NCI-H748 (cell line): ENCODE data around the gene WNT3A.
A peak's percentile ranks its signal among the peaks of the same experiment; 100 is the strongest.

Experiments
- DNase-seq: peaks from one replicate; lab custom pipeline; 2025; ENCODE audit not compliant: unreplicated experiment; lab: John Stamatoyannopoulos, UW

The WNT3A gene

DNA sequence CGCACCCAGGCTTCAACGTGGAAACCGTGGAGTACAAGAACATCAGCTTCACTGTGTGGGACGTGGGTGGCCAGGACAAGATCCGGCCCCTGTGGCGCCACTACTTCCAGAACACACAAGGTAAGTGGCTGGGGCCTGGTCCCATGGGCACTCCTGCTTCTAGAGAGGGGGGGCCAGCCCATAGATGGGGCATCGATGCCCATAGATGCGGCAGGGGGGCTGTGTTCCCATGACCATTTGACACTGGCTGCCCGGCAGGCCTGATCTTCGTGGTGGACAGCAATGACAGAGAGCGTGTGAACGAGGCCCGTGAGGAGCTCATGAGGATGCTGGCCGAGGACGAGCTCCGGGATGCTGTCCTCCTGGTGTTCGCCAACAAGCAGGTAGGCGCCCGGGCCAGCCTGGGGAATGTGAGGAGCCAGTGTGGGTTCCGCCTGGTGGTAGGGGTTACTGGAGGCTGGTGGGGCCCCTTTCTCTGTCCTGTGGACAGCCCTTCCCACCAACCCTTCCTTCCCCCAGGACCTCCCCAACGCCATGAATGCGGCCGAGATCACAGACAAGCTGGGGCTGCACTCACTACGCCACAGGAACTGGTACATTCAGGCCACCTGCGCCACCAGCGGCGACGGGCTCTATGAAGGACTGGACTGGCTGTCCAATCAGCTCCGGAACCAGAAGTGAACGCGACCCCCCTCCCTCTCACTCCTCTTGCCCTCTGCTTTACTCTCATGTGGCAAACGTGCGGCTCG lies 90.7 kb downstream of the WNT3A start:
- no peak for DNase-seq

- DNase-seq: no peak
These were observed 91.6 kb downstream of the WNT3A start for GRCh38 chr1:228098323-228098931.

DNA sequence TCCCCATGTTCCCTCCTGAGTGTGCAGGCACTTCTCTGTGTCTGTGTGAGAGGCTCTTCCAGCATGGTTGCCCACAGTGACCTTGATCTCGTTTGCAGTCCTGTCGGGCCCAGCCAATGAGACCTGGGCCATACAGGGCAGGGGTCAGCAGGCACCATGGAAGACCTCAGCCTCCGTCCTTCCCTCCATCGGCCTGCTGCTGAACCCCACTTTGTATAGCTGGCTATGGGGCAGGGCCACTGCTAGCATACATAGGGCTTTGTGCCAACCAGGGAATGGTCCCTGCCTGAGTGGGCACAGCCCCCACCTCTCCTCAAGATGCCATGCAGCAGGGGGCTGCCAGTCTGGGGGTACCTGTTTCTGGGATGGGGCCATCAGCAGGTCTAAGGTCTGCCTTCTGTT lies 92.5 kb downstream of the WNT3A start:
- no peak for DNase-seq

DNA sequence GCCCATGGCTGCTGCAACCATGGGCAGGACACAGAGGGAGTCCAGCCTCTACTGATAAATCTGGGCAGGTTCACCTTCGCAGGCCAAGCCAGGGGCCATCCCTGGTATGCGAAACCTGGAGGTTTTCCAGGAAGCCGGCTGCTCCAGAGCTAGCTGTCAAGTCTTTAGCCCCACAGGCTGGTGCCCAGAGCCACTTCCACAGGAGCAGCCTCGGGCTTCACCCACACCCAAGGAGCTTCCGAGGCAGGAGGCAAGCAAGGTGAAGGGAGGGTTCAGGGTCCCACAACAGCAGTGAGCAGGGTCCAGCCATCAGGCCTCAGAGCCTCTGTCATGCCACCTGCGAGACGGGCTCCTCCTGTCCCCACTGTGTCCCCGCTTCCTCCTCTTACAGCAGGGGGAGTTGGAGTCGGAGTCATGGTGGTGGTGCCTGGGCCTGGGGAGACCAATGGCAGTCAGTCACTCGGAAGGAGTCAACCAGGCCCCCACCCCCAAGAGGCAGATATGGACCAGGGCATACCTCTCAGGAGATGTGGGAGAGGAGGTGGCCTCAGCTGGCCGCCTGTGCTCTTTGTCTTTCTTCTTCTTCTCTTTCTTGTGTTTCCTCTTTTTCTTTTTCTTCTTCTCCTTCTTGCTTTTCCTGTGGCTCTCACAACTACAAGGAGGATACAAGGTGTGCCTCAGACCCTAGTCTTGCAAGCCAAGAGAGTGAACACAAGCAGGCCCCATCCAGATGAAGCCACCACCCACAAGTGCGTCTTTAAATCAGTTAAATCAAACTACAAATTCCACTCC lies 94.2 kb downstream of the WNT3A start:
- DNase-seq: no peak

GRCh38 chr1:228101614-228101993 lies 94.8 kb downstream of the WNT3A start:
- DNase-seq: no peak

GRCh38 chr1:228101994-228102790 lies 95.4 kb downstream of the WNT3A start:
- peak; percentile 44 for DNase-seq

DNA sequence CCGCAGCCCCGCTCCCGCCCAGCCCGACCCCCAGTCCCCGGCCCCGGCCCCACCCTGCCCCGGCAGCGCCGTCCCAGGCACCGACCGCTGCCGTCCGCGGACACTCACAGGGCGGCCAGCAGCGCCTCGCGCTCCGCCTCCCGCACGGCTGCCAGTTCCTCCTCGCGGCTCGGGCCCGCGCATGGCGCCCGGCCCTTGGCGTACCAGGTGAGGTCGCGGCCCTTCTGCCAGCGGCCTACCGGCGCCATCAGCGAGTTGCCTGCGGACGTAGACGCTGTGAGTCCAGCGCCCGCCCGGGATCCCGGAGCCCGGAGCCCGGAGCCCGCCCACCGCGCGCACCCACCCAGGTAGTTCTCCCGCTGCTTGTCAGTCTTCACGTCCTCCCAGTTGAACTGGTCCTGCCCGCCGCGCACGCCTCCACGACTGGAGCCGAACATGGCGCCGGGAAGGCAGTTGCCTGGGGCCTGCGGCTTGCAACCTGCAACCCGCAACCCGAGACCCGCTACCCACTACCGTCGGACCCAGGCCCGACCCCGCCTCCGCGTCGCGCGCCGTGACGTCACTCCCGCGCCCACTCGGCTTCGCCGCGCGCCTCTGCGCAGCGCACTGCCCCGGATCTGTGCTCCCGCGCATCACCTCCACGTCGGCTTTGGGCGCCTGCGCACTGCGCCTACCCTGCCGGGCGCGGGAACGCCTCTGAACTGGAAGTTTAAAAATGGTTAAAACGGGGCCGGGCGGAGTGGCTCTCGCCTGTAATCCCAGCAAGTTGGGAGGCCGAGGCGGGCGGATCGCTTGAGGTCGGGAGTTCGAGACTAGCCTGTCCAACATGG lies 96.2 kb downstream of the WNT3A start, which contains the start of gene C1orf35:
Gene C1orf35, minus strand, starts transcription at position 535 of the 830 bp plus-strand sequence. Its CDS starts 98 bp downstream, at position 437.
- DNase-seq: peak; percentile 93

DNA sequence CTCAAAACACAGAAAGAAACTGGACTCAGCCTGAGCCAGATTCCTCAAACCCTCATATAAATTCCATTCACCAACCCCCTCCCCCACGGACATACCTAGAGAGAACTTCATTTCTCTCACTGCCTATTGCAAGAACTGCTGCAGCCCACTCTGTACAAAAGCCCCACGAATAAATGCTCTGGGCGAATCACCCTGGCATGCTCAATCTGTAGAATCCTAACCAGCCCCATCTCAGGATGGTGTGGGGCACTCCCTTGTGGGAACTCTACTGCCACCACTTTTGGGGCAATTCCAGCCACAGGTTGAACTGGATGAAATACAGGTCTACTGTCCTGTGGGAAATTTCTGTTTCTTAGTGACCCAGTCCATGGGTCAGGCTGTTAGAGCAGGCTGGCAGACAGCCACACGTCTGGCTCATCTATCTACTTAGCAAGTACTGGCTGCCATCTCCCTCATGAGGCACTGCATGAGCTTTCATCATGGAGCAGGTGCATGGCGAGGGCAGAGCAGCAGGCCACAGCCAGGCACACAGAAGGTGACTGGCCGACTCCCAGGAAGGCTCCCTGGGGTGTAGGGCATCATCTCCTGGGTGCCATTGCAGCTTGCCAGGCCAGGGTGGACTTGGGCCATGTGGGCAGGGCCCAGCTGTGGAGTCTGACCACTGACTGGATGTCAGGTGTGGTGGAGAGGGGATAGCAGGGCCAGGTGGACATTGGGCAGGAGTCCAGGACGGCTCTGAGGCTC lies 97.9 kb downstream of the WNT3A start:
- no peak for DNase-seq

DNA sequence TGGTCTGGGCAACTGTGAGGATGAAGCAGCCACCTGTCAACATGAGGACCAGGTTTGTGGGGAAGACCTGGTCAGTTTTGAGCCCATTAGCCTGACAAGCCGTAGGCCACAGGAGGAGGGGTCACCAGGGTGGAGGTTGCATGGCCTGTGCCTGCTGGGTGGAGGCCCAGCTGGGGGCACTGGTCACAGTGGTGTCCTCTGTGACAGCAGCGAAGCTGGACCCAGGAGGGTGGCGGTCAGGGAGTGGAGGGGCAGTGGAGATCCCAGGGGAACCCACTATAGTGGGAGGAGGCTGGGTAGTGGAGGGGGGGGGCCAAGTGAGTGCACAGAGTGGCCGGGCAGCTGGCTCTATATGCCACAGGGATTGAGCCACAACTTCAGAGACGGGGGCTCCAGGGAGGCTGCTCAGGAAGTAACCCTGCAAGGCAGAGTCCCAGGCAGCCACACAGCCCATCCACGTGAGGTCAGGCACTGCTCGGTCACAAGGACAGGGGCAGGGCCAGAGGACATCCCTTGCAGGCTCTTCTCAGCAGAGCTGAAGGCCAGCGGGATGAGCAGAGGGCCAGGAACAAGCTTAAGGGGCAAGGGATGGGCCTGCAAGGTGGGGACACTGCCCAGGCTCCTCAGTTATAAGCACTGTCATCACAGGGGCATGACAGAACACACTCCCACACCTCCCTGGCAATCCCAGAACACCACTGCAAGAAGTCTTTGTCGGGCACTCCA lies 98.6 kb downstream of the WNT3A start:
- DNase-seq: no peak

- no peak for DNase-seq
These were observed 99.4 kb downstream of the WNT3A start for GRCh38 chr1:228105996-228106799.

GRCh38 chr1:228106800-228107054 lies 99.9 kb downstream of the WNT3A start:
- no peak for DNase-seq

DNA sequence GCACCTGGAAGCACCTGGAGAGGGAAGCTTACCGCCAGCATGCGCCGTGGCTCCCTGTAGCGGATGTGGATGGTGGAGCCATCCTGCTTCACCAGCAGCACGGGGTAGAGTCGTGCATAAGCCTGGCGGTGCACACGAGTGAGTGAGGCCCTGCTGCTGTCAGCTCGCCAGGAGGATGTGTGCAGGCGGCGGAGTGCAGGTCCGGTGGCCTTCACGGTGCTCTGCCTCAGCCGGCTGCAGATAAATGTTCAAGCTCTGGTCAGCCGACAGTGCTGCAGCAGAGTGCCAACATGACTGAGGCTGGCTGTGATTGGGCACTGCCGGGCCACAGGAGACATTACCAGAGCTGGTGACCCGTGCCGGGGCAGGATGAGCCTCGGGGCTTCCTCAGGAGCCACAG lies 100.8 kb downstream of the WNT3A start:
- no peak for DNase-seq

DNA sequence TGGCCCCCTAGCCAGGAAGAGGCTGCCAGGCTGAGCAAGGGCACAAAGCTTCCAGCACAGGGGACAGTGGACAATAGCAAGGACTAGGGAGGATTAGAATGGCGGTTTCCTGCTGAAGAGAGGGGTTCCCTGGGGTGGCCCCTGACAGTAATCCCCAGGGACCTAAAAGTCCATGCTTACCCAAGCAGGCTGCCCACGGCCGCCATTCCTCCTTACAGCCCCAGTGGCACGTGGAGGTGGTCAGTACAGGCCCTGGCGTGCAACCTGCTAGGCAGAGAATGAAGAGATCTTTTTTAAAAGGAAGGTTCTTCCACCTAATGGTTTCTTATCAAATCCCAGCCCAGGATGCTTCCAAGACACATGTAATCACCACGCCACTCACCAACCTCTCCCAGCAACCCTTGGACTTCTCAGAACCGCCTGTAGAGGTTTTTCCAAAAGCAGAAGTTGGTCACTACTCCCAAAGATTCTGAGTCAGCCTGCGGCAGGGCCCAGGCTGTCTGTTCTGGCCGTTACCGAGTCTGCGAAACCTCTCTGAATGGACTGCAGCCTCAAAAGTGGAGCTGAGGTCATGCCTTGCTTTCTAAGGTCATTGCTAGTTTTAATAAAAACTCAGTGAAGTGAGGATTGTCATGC lies 101.4 kb downstream of the WNT3A start:
- no peak for DNase-seq

GRCh38 chr1:228108742-228109072 lies 101.9 kb downstream of the WNT3A start:
- DNase-seq: no peak

DNA sequence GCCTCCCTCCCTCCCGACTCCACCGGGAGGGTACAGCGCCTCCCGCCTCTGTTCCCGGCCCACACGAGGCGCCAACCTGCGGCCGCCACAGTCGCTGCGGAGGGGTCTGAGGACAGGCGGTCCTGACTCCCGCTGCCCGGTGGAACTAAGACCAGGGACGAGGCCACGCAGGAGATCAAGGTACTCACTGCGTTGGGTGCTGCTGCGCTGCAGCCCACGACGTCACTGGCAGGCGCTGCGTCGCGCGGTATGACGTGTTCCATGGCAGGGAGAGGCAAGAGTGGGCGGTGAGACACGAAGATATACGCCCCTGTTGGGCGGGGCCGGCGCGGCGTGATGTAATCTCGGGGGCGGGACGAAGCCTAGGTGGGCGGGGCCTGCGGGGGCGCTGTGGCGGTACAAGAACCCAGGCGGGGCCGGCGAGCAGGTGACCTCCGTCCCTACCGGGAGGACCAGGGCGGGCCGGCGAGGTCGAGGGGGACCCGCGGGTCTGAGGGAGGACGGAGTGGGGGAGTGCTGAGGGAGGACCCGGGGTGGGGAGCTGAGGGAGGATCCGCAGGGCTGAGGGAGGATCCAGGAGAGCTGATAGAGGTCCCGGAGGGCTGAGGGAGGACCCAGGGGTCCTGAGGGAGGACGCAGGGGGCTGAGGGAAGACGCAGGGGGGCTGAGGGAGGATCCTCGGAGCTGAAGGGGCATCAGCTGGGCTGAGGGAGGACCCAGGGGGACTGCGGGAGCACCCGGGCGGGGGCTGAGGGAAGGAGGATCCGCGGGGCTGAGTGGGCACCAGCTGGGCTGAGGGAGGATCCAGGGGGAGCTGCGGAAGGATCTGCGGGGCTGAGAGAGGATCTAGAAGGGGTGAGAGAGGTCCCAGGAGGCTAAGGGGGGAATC lies 102.5 kb downstream of the WNT3A start, which contains the start of gene MRPL55:
Gene MRPL55, minus strand, starts transcription at position 227 of the 889 bp plus-strand sequence. CDS start 1,039 bp downstream, outside the sequence.
- peak; percentile 92 for DNase-seq

DNA sequence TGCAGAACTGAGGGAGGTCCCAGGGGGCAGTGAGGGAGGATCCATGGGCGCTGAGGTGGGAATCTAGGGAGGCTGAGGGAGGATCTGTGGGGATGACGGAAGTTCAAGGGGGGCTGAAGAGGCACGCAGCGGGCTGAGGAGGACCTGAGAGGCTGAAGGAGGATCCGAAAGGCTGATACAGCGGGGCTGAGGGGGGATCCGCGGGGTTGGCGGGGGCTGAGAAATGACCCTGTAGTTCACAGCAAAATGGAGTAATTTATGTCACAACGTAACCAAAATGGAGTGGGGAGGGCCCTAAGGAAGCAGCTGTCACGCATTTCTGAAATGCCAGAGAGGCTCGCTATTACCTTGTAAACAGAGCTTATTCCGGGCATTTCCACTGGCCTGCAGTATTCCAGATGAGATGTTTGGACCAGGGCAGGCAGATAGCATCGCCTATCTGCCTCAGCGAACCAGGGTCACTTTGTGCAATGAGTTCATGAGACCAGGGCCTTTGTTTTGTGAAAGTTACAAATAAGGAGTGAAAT lies 103.2 kb downstream of the WNT3A start:
- no peak for DNase-seq

DNA sequence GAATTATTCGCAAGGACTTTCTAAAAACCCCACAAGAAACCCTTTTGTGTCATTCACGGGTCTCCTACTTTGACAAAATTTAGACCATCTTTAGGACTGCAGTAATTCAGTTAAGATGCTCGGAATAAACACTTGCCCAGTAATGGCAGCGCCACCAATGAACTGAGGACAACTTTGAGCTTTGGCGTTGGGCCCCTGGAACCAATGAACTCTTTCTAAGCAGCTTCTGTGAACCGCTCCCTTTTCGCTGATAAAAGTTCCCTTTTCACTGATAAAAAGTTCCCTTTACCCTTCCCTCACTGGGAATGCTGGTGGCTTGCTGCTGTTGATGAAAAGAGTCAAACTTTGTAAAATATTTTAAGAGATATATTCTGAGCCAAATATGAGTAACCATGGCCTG lies 103.8 kb downstream of the WNT3A start:
- no peak for DNase-seq
